Bone marrow (tissue), 2 donors: ENCODE results near the gene ELFN1.

Experiments used
- DNase-seq, 2 donors: peaks; one replicate each; lab custom pipeline; 2025; lab: John Stamatoyannopoulos, UW

ELFN1 gene

GRCh38 chr7:1675673-1676549 lies 5.8 kb downstream of the ELFN1 start:
- DNase-seq, result no peak

GRCh38 chr7:1676550-1677078 lies 6.5 kb downstream of the ELFN1 start:
- DNase-seq, result no peak

GRCh38 chr7:1677206-1678080 lies 7.4 kb downstream of the ELFN1 start:
- no peak for DNase-seq

- DNase-seq, result no peak
These were observed 8.0 kb downstream of the ELFN1 start for GRCh38 chr7:1678081-1678543.

- no peak for DNase-seq
These were observed 8.7 kb downstream of the ELFN1 start for GRCh38 chr7:1678571-1679325.

GRCh38 chr7:1679326-1679965 lies 9.4 kb downstream of the ELFN1 start:
- no peak for DNase-seq

GRCh38 chr7:1679966-1680730 lies 10.1 kb downstream of the ELFN1 start:
- DNase-seq, result no peak

GRCh38 chr7:1681581-1681980 lies 11.5 kb downstream of the ELFN1 start:
- DNase-seq, result no peak

- no peak for DNase-seq
These were observed 15.0 kb downstream of the ELFN1 start for GRCh38 chr7:1685000-1685624.

GRCh38 chr7:1688542-1688941 lies 18.5 kb downstream of the ELFN1 start:
- DNase-seq, result no peak

GRCh38 chr7:1689311-1689710 lies 19.2 kb downstream of the ELFN1 start:
- DNase-seq, result no peak

GRCh38 chr7:1690359-1690958 lies 20.4 kb downstream of the ELFN1 start:
- no peak for DNase-seq

- DNase-seq, result no peak
These were observed 21.0 kb downstream of the ELFN1 start for GRCh38 chr7:1691096-1691495.

- no peak for DNase-seq
These were observed 21.8 kb downstream of the ELFN1 start for GRCh38 chr7:1691601-1692514.

- no peak for DNase-seq
These were observed 22.7 kb downstream of the ELFN1 start for GRCh38 chr7:1692515-1693418.

- no peak for DNase-seq
These were observed 23.4 kb downstream of the ELFN1 start for GRCh38 chr7:1693419-1693990.

- no peak for DNase-seq
These were observed 24.0 kb downstream of the ELFN1 start for GRCh38 chr7:1693991-1694524.
